Ishikawa (cell line): ENCODE results near the gene CALML6.

Experiments used
- CEBPB ChIP-seq: IDR thresholded peaks from 2 replicates; pipeline ENCODE4 v1.6.1; 2012
- CREB1 ChIP-seq: IDR thresholded peaks from 2 replicates; pipeline ENCODE4 v1.6.1; 2012; ENCODE audit warnings: low read depth
- EGR1 ChIP-seq: IDR thresholded peaks from 2 replicates; pipeline ENCODE4 v1.6.1; 2012
- EP300 ChIP-seq: IDR thresholded peaks from 2 replicates; pipeline ENCODE4 v1.6.1; 2012; ENCODE audit warnings: borderline replicate concordance
- FOXM1 ChIP-seq: IDR thresholded peaks from 2 replicates; pipeline ENCODE4 v1.6.1; 2012; ENCODE audit warnings: low read depth, borderline replicate concordance
- MAX ChIP-seq: IDR thresholded peaks from 2 replicates; pipeline ENCODE4 v1.6.1; 2012
- NFIC ChIP-seq: IDR thresholded peaks from 2 replicates; pipeline ENCODE4 v1.6.1; 2012
- RAD21 ChIP-seq: IDR thresholded peaks from 2 replicates; pipeline ENCODE4 v1.6.1; 2012; ENCODE audit warnings: low read depth
- REST ChIP-seq: IDR thresholded peaks from 2 replicates; pipeline ENCODE4 v1.6.1; 2012; ENCODE audit warnings: low read depth, mild to moderate bottlenecking
- TAF1 ChIP-seq: IDR thresholded peaks from 2 replicates; pipeline ENCODE4 v1.6.1; 2012; ENCODE audit warnings: low read depth, mild to moderate bottlenecking
- TCF12 ChIP-seq: IDR thresholded peaks from 2 replicates; pipeline ENCODE4 v1.6.1; 2012; ENCODE audit warnings: low read depth
- TEAD4 ChIP-seq: IDR thresholded peaks from 2 replicates; pipeline ENCODE4 v1.6.1; 2012
- USF1 ChIP-seq: IDR thresholded peaks from 2 replicates; pipeline ENCODE4 v1.6.1; 2012
- ZBTB7A ChIP-seq: IDR thresholded peaks from 2 replicates; pipeline ENCODE4 v1.6.1; 2012; ENCODE audit warnings: low read depth

GRCh38 chr1:1901641-1902294 is 13.3 kb upstream of the CALML6 start:
- TF ChIP-seq EP300 (no peak), RAD21 (no peak), TCF12 (no peak), CEBPB (no peak), REST (no peak), MAX (no peak), EGR1 (no peak), FOXM1 (no peak), NFIC (no peak), TAF1 (no peak), TEAD4 (no peak), CREB1 (no peak), USF1 (no peak), ZBTB7A (no peak)
